ENCODE data around the gene OLFM4.

OLFM4 gene

GRCh38 chr13:53048880-53049279 lies 20.3 kb downstream of the OLFM4 start:
- TF ChIP-seq CTCF (conservative IDR thresholded peaks at IDR 0.05; ENCODE audit: low read depth, low read length): no peak
- DNase-seq (ENCODE audit: low read depth): no peak
- no peak overlapping the region for H3K4me3 ChIP-seq (ENCODE audit: low read length)

GRCh38 chr13:53050151-53050550 lies 21.5 kb downstream of the OLFM4 start:
- no peak for TF ChIP-seq CTCF (conservative IDR thresholded peaks at IDR 0.05; ENCODE audit: low read depth, low read length)
- no peak overlapping the region for H3K4me3 ChIP-seq (ENCODE audit: low read length)
- DNase-seq (ENCODE audit: low read depth): no peak

GRCh38 chr13:53052675-53053074 lies 24.1 kb downstream of the OLFM4 start:
- no peak for DNase-seq (ENCODE audit: low read depth)
- no peak overlapping the region for H3K4me3 ChIP-seq (ENCODE audit: low read length)
- no peak for TF ChIP-seq CTCF (conservative IDR thresholded peaks at IDR 0.05; ENCODE audit: low read depth, low read length)

GRCh38 chr13:53054569-53054968 lies 26.0 kb downstream of the OLFM4 start:
- TF ChIP-seq CTCF (conservative IDR thresholded peaks at IDR 0.05; ENCODE audit: low read depth, low read length): no peak
- DNase-seq (ENCODE audit: low read depth): no peak
- no peak overlapping the region for H3K4me3 ChIP-seq (ENCODE audit: low read length)

GRCh38 chr13:53058065-53058679 lies 29.6 kb downstream of the OLFM4 start:
- no peak for DNase-seq (ENCODE audit: low read depth)
- TF ChIP-seq CTCF (conservative IDR thresholded peaks at IDR 0.05; ENCODE audit: low read depth, low read length): no peak
- H3K4me3 ChIP-seq (ENCODE audit: low read length): no peak overlapping the region

- DNase-seq (ENCODE audit: low read depth): no peak
- H3K4me3 ChIP-seq (ENCODE audit: low read length): no peak overlapping the region
- TF ChIP-seq CTCF (conservative IDR thresholded peaks at IDR 0.05; ENCODE audit: low read depth, low read length): no peak
These were observed 32.4 kb downstream of the OLFM4 start for GRCh38 chr13:53060840-53061490.

- DNase-seq (ENCODE audit: low read depth): no peak
- H3K4me3 ChIP-seq (ENCODE audit: low read length): no peak overlapping the region
- no peak for TF ChIP-seq CTCF (conservative IDR thresholded peaks at IDR 0.05; ENCODE audit: low read depth, low read length)
These were observed 36.1 kb downstream of the OLFM4 start for GRCh38 chr13:53064731-53065130.
